IMR-90 (cell line): ENCODE measurements around the gene RXFP1. TPM values are rescaled to one million over a fixed set of nuclear protein-coding genes. Genes with fewer than 3 reads are reported as not detected.

Experiments used
- ATAC-seq: fragments of 200-7000 bp; cut with Tn5 transposase; 2 replicates; pipeline ENCODE4 v1.9.1; 2020; ENCODE audit warnings: low read depth, mild to moderate bottlenecking, moderate library complexity
- BruUV-seq: library from RNA; stranded (reverse); fragments of 400-500 nt; replicated peaks from 2 replicates; lab custom pipeline; 2021; lab: Mats Ljungman, UMichigan
- CTCF ChIA-PET: fragments of 300-600 bp; formaldehyde crosslinking; extraction: SDS; loops from one replicate; lab custom pipeline; 2021; ENCODE audit warnings: antibody characterized with exemption; lab: Yijun Ruan, JAX
- POLR2A ChIA-PET: fragments of 300-600 bp; sonication (Branson Sonifier 250); formaldehyde crosslinking; loops from one replicate; lab custom pipeline; 2022; ENCODE audit warnings: antibody characterized with exemption; ENCODE audit not compliant: unreplicated experiment; lab: Charles Lee
- DNase-seq: peaks from one replicate; pipeline ENCODE4 v3.0.0; 2013
- H2AFZ ChIP-seq: replicated peaks from 2 replicates; pipeline ENCODE3; 2013; ENCODE audit warnings: low read length, mild to moderate bottlenecking; ENCODE audit not compliant: poor library complexity
- H2AK5ac ChIP-seq: 2 replicates; pipeline ENCODE4 v1.6.1; 2013; ENCODE audit warnings: low read depth, low read length, inconsistent platforms
- H2AK9ac ChIP-seq: replicated peaks from 2 replicates; pipeline ENCODE3; 2013; ENCODE audit warnings: mild to moderate bottlenecking, low read depth, low read length, moderate library complexity; ENCODE audit not compliant: poor library complexity
- H2BK120ac ChIP-seq: 2 replicates; pipeline ENCODE4 v1.6.1; 2013; ENCODE audit warnings: low read depth, low read length, inconsistent platforms
- H2BK15ac ChIP-seq: 3 replicates; pipeline ENCODE4 v1.6.1; 2013; ENCODE audit warnings: low read depth, low read length, inconsistent platforms
- H2BK20ac ChIP-seq: 2 replicates; pipeline ENCODE4 v1.6.1; 2013; ENCODE audit warnings: low read depth, mild to moderate bottlenecking, inconsistent platforms, low read length, moderate library complexity
- H2BK5ac ChIP-seq: 2 replicates; pipeline ENCODE4 v1.6.1; 2013; ENCODE audit warnings: mild to moderate bottlenecking, low read depth, low read length, inconsistent platforms; ENCODE audit not compliant: poor library complexity, severe bottlenecking
- H3K14ac ChIP-seq: replicated peaks from 2 replicates; pipeline ENCODE4 v1.6.1; 2013; ENCODE audit warnings: low read depth, low read length, inconsistent platforms
- H3K18ac ChIP-seq: 2 replicates; pipeline ENCODE4 v1.6.1; 2013; ENCODE audit warnings: low read depth, low read length, control low read depth
- H3K23ac ChIP-seq: 2 replicates; pipeline ENCODE4 v1.6.1; 2013; ENCODE audit warnings: low read depth, low read length, inconsistent platforms
- H3K27ac ChIP-seq: 2 replicates; pipeline ENCODE4 v1.5.1; 2013; ENCODE audit warnings: mild to moderate bottlenecking, control low read depth, low read length; ENCODE audit not compliant: insufficient read depth
- H3K27me3 ChIP-seq: 2 replicates; pipeline ENCODE4 v1.6.1; 2013; ENCODE audit warnings: low read length; ENCODE audit not compliant: control insufficient read depth, insufficient read depth
- H3K36me3 ChIP-seq: 2 replicates; pipeline ENCODE4 v1.6.1; 2013; ENCODE audit warnings: low read length, mixed read lengths; ENCODE audit not compliant: control insufficient read depth, insufficient read depth
- H3K4ac ChIP-seq: 2 replicates; pipeline ENCODE4 v1.6.1; 2013; ENCODE audit warnings: low read depth, low read length, inconsistent platforms
- H3K4me1 ChIP-seq: 2 replicates; pipeline ENCODE4 v1.6.1; 2013; ENCODE audit warnings: low read length, mixed read lengths; ENCODE audit not compliant: control insufficient read depth, insufficient read depth
- H3K4me2 ChIP-seq: 2 replicates; pipeline ENCODE4 v1.6.1; 2013; ENCODE audit warnings: low read depth, mild to moderate bottlenecking, control low read depth, low read length, moderate library complexity
- H3K4me3 ChIP-seq: 2 replicates; pipeline ENCODE4 v1.5.1; 2013; ENCODE audit warnings: low read depth, mild to moderate bottlenecking, control low read depth, low read length, moderate library complexity; ENCODE audit not compliant: insufficient read depth
- H3K56ac ChIP-seq: 2 replicates; pipeline ENCODE4 v1.6.1; 2013; ENCODE audit warnings: low read length, inconsistent platforms; ENCODE audit not compliant: insufficient read depth; ENCODE audit errors: extremely low read depth
- H3K79me1 ChIP-seq, 2 experiments: 2 replicates each; pipeline ENCODE4 v1.6.1; 2013; ENCODE audit warnings: low read length in 2 of 2, inconsistent platforms in 1 of 2, low read depth in 1 of 2
- H3K9ac ChIP-seq: 2 replicates; pipeline ENCODE4 v1.6.1; 2013; ENCODE audit warnings: low read depth, low read length, control low read depth
- H3K9me1 ChIP-seq: 2 replicates; pipeline ENCODE4 v1.6.1; 2013; ENCODE audit warnings: low read length, inconsistent platforms; ENCODE audit not compliant: insufficient read depth
- H3K9me3 ChIP-seq: 2 replicates; pipeline ENCODE4 v1.6.1; 2013; ENCODE audit warnings: low read length; ENCODE audit not compliant: control insufficient read depth, insufficient read depth
- H4K20me1 ChIP-seq: 2 replicates; pipeline ENCODE4 v1.6.1; 2013; ENCODE audit warnings: low read length, inconsistent platforms; ENCODE audit not compliant: insufficient read depth
- H4K5ac ChIP-seq: 2 replicates; pipeline ENCODE4 v1.6.1; 2013; ENCODE audit warnings: mild to moderate bottlenecking, low read depth, low read length, control low read depth
- H4K8ac ChIP-seq, 2 experiments: 2 replicates each; pipeline ENCODE4 v1.6.1; 2013; ENCODE audit warnings: low read depth in 2 of 2, low read length in 2 of 2, control low read depth in 1 of 2, inconsistent platforms in 1 of 2
- H4K91ac ChIP-seq: 2 replicates; pipeline ENCODE4 v1.6.1; 2013; ENCODE audit warnings: low read depth, low read length, inconsistent platforms; ENCODE audit not compliant: insufficient read depth
- BHLHE40 ChIP-seq: fragments of 150-350 bp; IDR thresholded peaks from 2 replicates; pipeline ENCODE4 v1.6.1; 2016; ENCODE audit warnings: mild to moderate bottlenecking, low read depth, low read length
- CEBPB ChIP-seq: IDR thresholded peaks from 2 replicates; pipeline ENCODE4 v1.6.1; 2012; ENCODE audit warnings: low read depth, low read length, improper control_type of control experiment
- CHD1 ChIP-seq: IDR thresholded peaks from 2 replicates; pipeline ENCODE4 v1.6.1; 2012; ENCODE audit warnings: low read depth, low read length, improper control_type of control experiment
- CTCF ChIP-seq: conservative IDR thresholded peaks from 2 replicates; pipeline ENCODE4 v1.5.1; 2012; ENCODE audit warnings: mild to moderate bottlenecking, low read depth, low read length, improper control_type of control experiment
- FOS ChIP-seq: fragments of 150-350 bp; IDR thresholded peaks from 2 replicates; pipeline ENCODE4 v1.6.1; 2016; ENCODE audit warnings: low read depth, low read length
- MAFK ChIP-seq: IDR thresholded peaks from 2 replicates; pipeline ENCODE4 v1.6.1; 2012; ENCODE audit warnings: low read depth, low read length, improper control_type of control experiment
- MAZ ChIP-seq: IDR thresholded peaks from 2 replicates; pipeline ENCODE4 v1.6.1; 2012; ENCODE audit warnings: low read depth, mild to moderate bottlenecking, low read length, improper control_type of control experiment, moderate library complexity, borderline replicate concordance
- MXI1 ChIP-seq: IDR thresholded peaks from 2 replicates; pipeline ENCODE4 v1.6.1; 2012; ENCODE audit warnings: low read depth, mild to moderate bottlenecking, low read length, moderate library complexity, borderline replicate concordance
- NFE2L2 ChIP-seq: fragments of 150-350 bp; IDR thresholded peaks from 2 replicates; pipeline ENCODE4 v1.6.1; 2016; ENCODE audit warnings: low read depth, mild to moderate bottlenecking, low read length
- POLR2A ChIP-seq: IDR thresholded peaks from 2 replicates; pipeline ENCODE4 v1.6.1; 2012; ENCODE audit warnings: mild to moderate bottlenecking, low read depth, low read length
- RAD21 ChIP-seq: IDR thresholded peaks from 2 replicates; pipeline ENCODE4 v1.6.1; 2012; ENCODE audit warnings: low read length, improper control_type of control experiment
- RCOR1 ChIP-seq: IDR thresholded peaks from 2 replicates; pipeline ENCODE4 v1.6.1; 2012; ENCODE audit warnings: mild to moderate bottlenecking, low read length, improper control_type of control experiment; ENCODE audit not compliant: insufficient replicate concordance
- RFX5 ChIP-seq: IDR thresholded peaks from 2 replicates; pipeline ENCODE4 v1.8.0; 2012; ENCODE audit warnings: low read depth, mild to moderate bottlenecking, low read length, moderate library complexity
- SMC3 ChIP-seq: fragments of 150-350 bp; IDR thresholded peaks from 2 replicates; pipeline ENCODE4 v1.6.1; 2016; ENCODE audit warnings: low read depth, mild to moderate bottlenecking, antibody characterized with exemption, low read length, moderate library complexity
- WGBS, 2 experiments: methylation state at CpG; one replicate each; pipeline versions ENCODE4 v1.1.5 to v1.1.7; 2013; ENCODE audit warnings: missing lambda C conversion rate in 2 of 2; ENCODE audit not compliant: insufficient read length in 1 of 2; ENCODE audit errors: extremely low coverage in 2 of 2; 5-methylcytosine and 5-hydroxymethylcytosine counted together
- dilution Hi-C: fragments of 300-500 bp; cut with HindIII; formaldehyde crosslinking; loops from one replicate; pipeline ENCODE4 v1.14.3; 2018; ENCODE audit warnings: low sequenced_read_pairs; ENCODE audit not compliant: unreplicated experiment
- in situ Hi-C: fragments of 300-500 bp; cut with MboI; formaldehyde crosslinking; loops from 3 replicates; pipeline ENCODE4 v1.14.3; 2019; ENCODE audit warnings: low sequenced_read_pairs, inconsistent platforms, mixed read lengths
- intact Hi-C: fragments of 100-400 bp; cut with micrococcal nuclease; formaldehyde crosslinking; loops from 2 replicates; pipeline ENCODE4 v1.10.0; 2022
- polyA plus RNA-seq, 3 experiments: library from polyadenylated mRNA; depleted of rRNA; stranded (reverse); fragments of >200 nt; gene quantifications; 2 replicates each; pipeline ENCODE4 v1.2.3, GENCODE V29; 2012; ENCODE audit warnings: low replicate concordance in 1 of 3
- total RNA-seq: library from RNA; depleted of rRNA; stranded (reverse); fragments of >200 nt; gene quantifications from 2 replicates; pipeline ENCODE4 v1.2.3, GENCODE V29; 2012
- TF ChIP-seq, protein P1 (sequence below): fragments of 150-350 bp; IDR thresholded peaks from 2 replicates; pipeline ENCODE4 v1.6.1; 2016; ENCODE audit warnings: low read depth, mild to moderate bottlenecking, low read length, moderate library complexity, borderline replicate concordance
- TF ChIP-seq, protein P2 (sequence below): fragments of 150-350 bp; IDR thresholded peaks from 2 replicates; pipeline ENCODE4 v1.6.1; 2017; ENCODE audit warnings: mild to moderate bottlenecking, antibody characterized with exemption, low read length, low read depth

The RXFP1 gene
- total and polyA plus RNA-seq, 2 of the 4 experiments (the other 2 are of a cell fraction) = not detected

GRCh38 chr4:158621729-158622128 is 100.0 kb downstream of the RXFP1 start:
- H3K4me2 ChIP-seq = no peak overlapping the region
- CTCF ChIA-PET = interaction anchor here (1.0 kb wide), 1 partner anchor 361 kb away, joined by 4 read pairs; no protein-coding TSS in a partner anchor
- dilution Hi-C loops = no loop called here

More at GRCh38 chr4:158621729-158622128, 100.0 kb downstream of the RXFP1 start:
- Histone ChIP-seq H3K18ac (no peak overlapping the region), H3K4me1 (no peaks in the 10 kb centered on the region), H2AK9ac (no peak overlapping the region), H3K14ac (no peak overlapping the region), H2BK120ac (no peak overlapping the region), H3K27me3 (no peaks in the 10 kb centered on the region), H4K8ac (no peak overlapping the region), H4K20me1 (no peaks in the 10 kb centered on the region), H3K36me3 (no peaks in the 10 kb centered on the region), H2AFZ (no peak overlapping the region), H2AK5ac (no peak overlapping the region), H2BK20ac (no peak overlapping the region), H3K56ac (no peak overlapping the region), H4K5ac (no peak overlapping the region), H2BK15ac (no peak overlapping the region), H3K9me1 (no peaks in the 10 kb centered on the region), H3K79me1 (no peaks in the 10 kb centered on the region), H3K4ac (no peak overlapping the region), H3K23ac (no peak overlapping the region), H3K27ac (no peak overlapping the region), H3K9ac (no peak overlapping the region), H3K9me3 (no peaks in the 10 kb centered on the region), H3K4me3 (no peak overlapping the region), H4K91ac (no peak overlapping the region), H2BK5ac (no peak overlapping the region)
- POLR2A ChIA-PET = no interaction called here
- in situ Hi-C loops (loop anchor here (5.0 kb wide), 1 partner anchor 359 kb away; no protein-coding TSS in a partner anchor), intact Hi-C loops (no loop called here)
- TF ChIP-seq, protein P1, sequence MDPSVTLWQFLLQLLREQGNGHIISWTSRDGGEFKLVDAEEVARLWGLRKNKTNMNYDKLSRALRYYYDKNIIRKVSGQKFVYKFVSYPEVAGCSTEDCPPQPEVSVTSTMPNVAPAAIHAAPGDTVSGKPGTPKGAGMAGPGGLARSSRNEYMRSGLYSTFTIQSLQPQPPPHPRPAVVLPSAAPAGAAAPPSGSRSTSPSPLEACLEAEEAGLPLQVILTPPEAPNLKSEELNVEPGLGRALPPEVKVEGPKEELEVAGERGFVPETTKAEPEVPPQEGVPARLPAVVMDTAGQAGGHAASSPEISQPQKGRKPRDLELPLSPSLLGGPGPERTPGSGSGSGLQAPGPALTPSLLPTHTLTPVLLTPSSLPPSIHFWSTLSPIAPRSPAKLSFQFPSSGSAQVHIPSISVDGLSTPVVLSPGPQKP = no peak
- TF ChIP-seq SMC3 = no peak
- no peak for TF ChIP-seq BHLHE40
- TF ChIP-seq, protein P2, sequence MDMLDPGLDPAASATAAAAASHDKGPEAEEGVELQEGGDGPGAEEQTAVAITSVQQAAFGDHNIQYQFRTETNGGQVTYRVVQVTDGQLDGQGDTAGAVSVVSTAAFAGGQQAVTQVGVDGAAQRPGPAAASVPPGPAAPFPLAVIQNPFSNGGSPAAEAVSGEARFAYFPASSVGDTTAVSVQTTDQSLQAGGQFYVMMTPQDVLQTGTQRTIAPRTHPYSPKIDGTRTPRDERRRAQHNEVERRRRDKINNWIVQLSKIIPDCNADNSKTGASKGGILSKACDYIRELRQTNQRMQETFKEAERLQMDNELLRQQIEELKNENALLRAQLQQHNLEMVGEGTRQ = no peak
- TF ChIP-seq NFE2L2 = no peak
- TF ChIP-seq CEBPB = no peak
- TF ChIP-seq RAD21 = no peak
- TF ChIP-seq MAZ = no peak
- no peak for TF ChIP-seq FOS
- TF ChIP-seq CHD1 = no peak
- TF ChIP-seq MXI1 = no peak
- TF ChIP-seq RFX5 = no peak
- no peak for TF ChIP-seq RCOR1
- TF ChIP-seq POLR2A = no peak
- TF ChIP-seq CTCF = no peak
- TF ChIP-seq MAFK = no peak
- no peak for ATAC-seq
- no TSS peak for BruUV-seq
- no CpG with 5 or more reads among the region's 4 CpGs for WGBS, 2 experiments
- DNase-seq = no peak
